Measurements from ENCODE around the gene IGFBP6. TPM values are rescaled to one million over a fixed set of nuclear protein-coding genes. Genes with fewer than 3 reads are reported as not detected.

The IGFBP6 gene
- total and polyA plus RNA-seq, 2 donors (not counting 1 experiment from before 2014, with no cell fraction given), result 0.30 TPM; not detected in 1

DNA sequence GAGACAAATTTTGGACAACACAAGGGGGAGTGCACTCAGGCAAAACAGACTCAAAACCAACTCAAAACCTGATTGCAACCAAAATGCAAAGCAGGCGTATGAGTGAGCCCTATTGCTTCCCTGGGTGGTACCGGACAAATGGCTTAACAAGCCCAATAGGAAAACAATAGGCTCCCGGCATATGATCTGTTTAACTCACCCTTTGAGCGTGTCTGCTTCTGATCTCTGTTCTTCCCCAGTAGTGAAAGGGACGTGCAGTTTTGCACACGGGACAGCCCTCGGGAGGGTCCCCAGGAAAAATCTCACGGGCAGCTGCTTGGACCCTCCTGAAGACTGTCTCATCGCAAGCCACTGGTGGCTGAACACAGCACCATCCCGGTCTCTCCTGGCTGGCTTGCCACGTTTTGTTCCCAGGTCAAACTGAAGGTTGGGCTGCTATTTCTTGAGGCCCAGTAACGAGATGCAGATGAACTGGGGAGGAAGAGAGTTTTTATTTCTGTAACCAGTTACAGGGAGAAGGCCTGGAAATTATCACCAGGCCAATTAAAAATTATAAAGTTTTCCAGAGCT lies 15.8 kb downstream of the IGFBP6 start:
- Mint-ChIP-seq H3K27me3 (peaks cover 4% of the 10 kb centered on the region), H3K27ac (no peak overlapping the region), H3K4me3 (no peak overlapping the region), H3K9me3 (ENCODE audit: insufficient read depth) (no peaks in the 10 kb centered on the region), H3K4me1 (no peaks in the 10 kb centered on the region)
- Histone ChIP-seq H3K9ac (ENCODE audit: low read length) (no peak overlapping the region), H3K79me2 (ENCODE audit: control insufficient read depth, insufficient read depth, low read length) (no peaks in the 10 kb centered on the region), H2AFZ (ENCODE audit: insufficient read depth, low read depth, low read length, poor library complexity, severe bottlenecking) (no peak overlapping the region), H3K4me1 (ENCODE audit: control insufficient read depth in 2 of 2, insufficient read depth in 2 of 2, low read length in 2 of 2) (no peaks in the 10 kb centered on the region), H3K4me2 (replicated peaks; ENCODE audit: low read depth, low read length, poor library complexity, severe bottlenecking) (no peak overlapping the region), H3K4me3 (ENCODE audit: control extremely low read depth in 1 of 5, extremely low read depth in 1 of 5, insufficient read depth in 1 of 5, low read depth in 2 of 5, low read length in 4 of 5) (no peak overlapping the region), H3K27ac (ENCODE audit: low read length in 2 of 2) (no peak overlapping the region), H4K20me1 (ENCODE audit: control insufficient read depth, insufficient read depth, low read length, poor library complexity, severe bottlenecking) (no peaks in the 10 kb centered on the region), H3K9me3 (ENCODE audit: control extremely low read depth in 1 of 3, control insufficient read depth in 2 of 3, insufficient read depth in 1 of 3, low read length in 2 of 3) (no peaks in the 10 kb centered on the region), H3K36me3 (replicated peaks in 1 of 2; ENCODE audit: control extremely low read depth in 1 of 2, control insufficient read depth in 1 of 2, extremely low read depth in 1 of 2, insufficient read depth in 2 of 2, low read length in 1 of 2) (no peaks in the 10 kb centered on the region), H3K27me3 (replicated peaks in 1 of 4; ENCODE audit: control extremely low read depth in 1 of 4, control insufficient read depth in 3 of 4, insufficient read depth in 4 of 4, low read length in 3 of 4) (no peaks in the 10 kb centered on the region)
- intact Hi-C loops (cut with micrococcal nuclease), result no loop called here
- ChIA-PET POLR2A (interaction anchor here (0.6 kb wide), 1 partner anchor 364 kb away, joined by 4 read pairs; no protein-coding TSS in a partner anchor), CTCF (no interaction called here)
- TF ChIP-seq EZH2 (IDR thresholded peaks at IDR 0.05; ENCODE audit: borderline replicate concordance, insufficient read depth, low read depth, low read length, poor library complexity, severe bottlenecking) (no peak), CTCF (IDR thresholded peaks at IDR 0.05) (no peak)
- DNase-seq (no peak), ATAC-seq (ENCODE audit: low read depth) (no peak)
- 92% methylated on average over 11 of the region's 12 CpGs for WGBS (ENCODE audit: insufficient coverage)

DNA sequence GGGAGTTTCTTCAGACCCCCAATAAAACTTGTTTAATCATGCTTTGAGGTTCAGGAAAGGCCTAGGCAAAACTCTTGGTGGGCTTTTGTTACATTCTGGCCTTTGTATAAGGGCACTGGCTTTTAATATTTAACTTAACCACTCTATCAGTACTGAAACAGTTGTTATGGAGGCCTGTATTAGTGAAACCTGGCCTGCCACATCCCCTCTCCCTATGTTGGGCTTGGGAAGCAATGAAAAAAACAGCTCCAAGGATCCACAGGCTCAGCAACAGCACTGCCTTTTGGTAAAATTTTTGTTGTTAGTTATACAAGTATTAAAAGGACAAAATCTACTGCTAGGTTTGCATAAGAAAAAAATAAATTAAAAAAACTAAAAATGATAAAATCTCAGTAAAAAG lies 16.5 kb downstream of the IGFBP6 start:
- Histone ChIP-seq H3K4me1 (ENCODE audit: control insufficient read depth in 2 of 2, insufficient read depth in 2 of 2, low read length in 2 of 2) (no peaks in the 10 kb centered on the region), H3K4me2 (replicated peaks; ENCODE audit: low read depth, low read length, poor library complexity, severe bottlenecking) (no peak overlapping the region), H3K27me3 (replicated peaks in 1 of 4; ENCODE audit: control extremely low read depth in 1 of 4, control insufficient read depth in 3 of 4, insufficient read depth in 4 of 4, low read length in 3 of 4) (no peaks in the 10 kb centered on the region), H3K36me3 (replicated peaks in 1 of 2; ENCODE audit: control extremely low read depth in 1 of 2, control insufficient read depth in 1 of 2, extremely low read depth in 1 of 2, insufficient read depth in 2 of 2, low read length in 1 of 2) (no peaks in the 10 kb centered on the region), H3K79me2 (ENCODE audit: control insufficient read depth, insufficient read depth, low read length) (no peaks in the 10 kb centered on the region), H4K20me1 (ENCODE audit: control insufficient read depth, insufficient read depth, low read length, poor library complexity, severe bottlenecking) (no peaks in the 10 kb centered on the region), H3K4me3 (ENCODE audit: control extremely low read depth in 1 of 5, extremely low read depth in 1 of 5, insufficient read depth in 1 of 5, low read depth in 2 of 5, low read length in 4 of 5) (no peak overlapping the region), H2AFZ (ENCODE audit: insufficient read depth, low read depth, low read length, poor library complexity, severe bottlenecking) (no peak overlapping the region), H3K9me3 (ENCODE audit: control extremely low read depth in 1 of 3, control insufficient read depth in 2 of 3, insufficient read depth in 1 of 3, low read length in 2 of 3) (no peaks in the 10 kb centered on the region), H3K9ac (ENCODE audit: low read length) (no peak overlapping the region), H3K27ac (ENCODE audit: low read length in 2 of 2) (no peak overlapping the region)
- intact Hi-C loops (cut with micrococcal nuclease), result no loop called here
- H3K9me3 Mint-ChIP-seq (ENCODE audit: insufficient read depth), result no peaks in the 10 kb centered on the region
- H3K4me3 Mint-ChIP-seq, result no peak overlapping the region
- TF ChIP-seq EZH2 (IDR thresholded peaks at IDR 0.05; ENCODE audit: borderline replicate concordance, insufficient read depth, low read depth, low read length, poor library complexity, severe bottlenecking), result no peak
- H3K4me1 Mint-ChIP-seq, result no peaks in the 10 kb centered on the region
- no peak overlapping the region for H3K27ac Mint-ChIP-seq
- no peak for DNase-seq
- POLR2A ChIA-PET, result no interaction called here
- no peak for ATAC-seq (ENCODE audit: low read depth)
- H3K27me3 Mint-ChIP-seq, result peaks cover 4% of the 10 kb centered on the region
- CTCF ChIA-PET, result no interaction called here

All from B cell (primary cell).